ENCODE results near the gene GRWD1. TPM values are rescaled to one million over a fixed set of nuclear protein-coding genes. Genes with fewer than 3 reads are reported as not detected.

Gene GRWD1
- polyA plus RNA-seq, 2 of the 4 experiments (the other 2 are of a cell fraction): 48.1 to 87.0 TPM

GRCh38 chr19:48421548-48421947 lies 24.2 kb upstream of the GRWD1 start:
- ChIA-PET CTCF (interaction anchor here (0.6 to 1.4 kb wide), 4 partner anchors 16 to 187 kb away, joined by 3 to 4 read pairs (median 4); no protein-coding TSS in a partner anchor), POLR2A (interaction anchor here (0.6 kb wide), 1 partner anchor 101 kb away, joined by 3 read pairs; no protein-coding TSS in a partner anchor)
- H3K27ac ChIP-seq: no peak overlapping the region
- 81% methylated on average over 16 of the region's 16 CpGs for WGBS (ENCODE audit: missing lambda C conversion rate)
- H3K9me3 ChIP-seq: no peaks in the 10 kb centered on the region
- no peak for TF ChIP-seq BCL3 (IDR thresholded peaks at IDR 0.05)
- ATAC-seq: no peak
- DNase-seq (ENCODE audit: low read depth in 1 of 2, low spot score in 1 of 2): no peak
- no peak overlapping the region for H3K4me3 ChIP-seq
- no peak overlapping the region for H3K4me2 ChIP-seq
- no peak for FAIRE-seq
- peaks cover 20% of the 10 kb centered on the region for H3K4me1 ChIP-seq

GRCh38 chr19:48424694-48425219 lies 21.0 kb upstream of the GRWD1 start:
- peak; percentile 87 to 92 for DNase-seq (ENCODE audit: low read depth in 1 of 2, low spot score in 1 of 2)
- POLR2A ChIA-PET: interaction anchor here (0.7 kb wide), 1 partner anchor 62 kb away, joined by 9 read pairs; no protein-coding TSS in a partner anchor
- H3K4me3 ChIP-seq: no peak overlapping the region
- H3K4me1 ChIP-seq: peaks cover 20% of the 10 kb centered on the region
- ATAC-seq: peak; percentile 90 to 93
- peak overlapping the region; percentile 65 for H3K4me2 ChIP-seq
- H3K27ac ChIP-seq: peak overlapping the region; percentile 75 to 88
- peak; percentile 51 for FAIRE-seq
- H3K9me3 ChIP-seq: no peaks in the 10 kb centered on the region
- CTCF ChIA-PET: interaction anchor here (0.6 kb wide), 1 partner anchor 184 kb away, joined by 3 read pairs; no protein-coding TSS in a partner anchor
- TF ChIP-seq, protein P1, sequence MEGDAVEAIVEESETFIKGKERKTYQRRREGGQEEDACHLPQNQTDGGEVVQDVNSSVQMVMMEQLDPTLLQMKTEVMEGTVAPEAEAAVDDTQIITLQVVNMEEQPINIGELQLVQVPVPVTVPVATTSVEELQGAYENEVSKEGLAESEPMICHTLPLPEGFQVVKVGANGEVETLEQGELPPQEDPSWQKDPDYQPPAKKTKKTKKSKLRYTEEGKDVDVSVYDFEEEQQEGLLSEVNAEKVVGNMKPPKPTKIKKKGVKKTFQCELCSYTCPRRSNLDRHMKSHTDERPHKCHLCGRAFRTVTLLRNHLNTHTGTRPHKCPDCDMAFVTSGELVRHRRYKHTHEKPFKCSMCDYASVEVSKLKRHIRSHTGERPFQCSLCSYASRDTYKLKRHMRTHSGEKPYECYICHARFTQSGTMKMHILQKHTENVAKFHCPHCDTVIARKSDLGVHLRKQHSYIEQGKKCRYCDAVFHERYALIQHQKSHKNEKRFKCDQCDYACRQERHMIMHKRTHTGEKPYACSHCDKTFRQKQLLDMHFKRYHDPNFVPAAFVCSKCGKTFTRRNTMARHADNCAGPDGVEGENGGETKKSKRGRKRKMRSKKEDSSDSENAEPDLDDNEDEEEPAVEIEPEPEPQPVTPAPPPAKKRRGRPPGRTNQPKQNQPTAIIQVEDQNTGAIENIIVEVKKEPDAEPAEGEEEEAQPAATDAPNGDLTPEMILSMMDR (IDR thresholded peaks at IDR 0.05): no peak
- TF ChIP-seq CHD2 (IDR thresholded peaks at IDR 0.05; ENCODE audit: low read length, partially characterized antibody) (peak; percentile 31), EP300 (IDR thresholded peaks at IDR 0.05) (peak in 1 of 2 experiments; percentile 34; a peak in 1 of 5 replicates), JUNB (IDR thresholded peaks at IDR 0.05) (peak; percentile 37), POLR2A (IDR thresholded peaks at IDR 0.05; ENCODE audit: low read length) (peak; percentile 20; the same call in 1 of the 2 replicates), ZFP36 (IDR thresholded peaks at IDR 0.05; ENCODE audit: borderline replicate concordance, partially characterized antibody) (peak; percentile 41), CEBPB (IDR thresholded peaks at IDR 0.05) (no peak), ESRRA (IDR thresholded peaks at IDR 0.05; ENCODE audit: borderline replicate concordance, low read length) (no peak), MAFK (IDR thresholded peaks at IDR 0.05; ENCODE audit: partially characterized antibody) (peak; percentile 84), RAD21 (conservative IDR thresholded peaks at IDR 0.05 in 1 of 2, IDR thresholded peaks at IDR 0.05 in 1 of 2) (0 out of 5 replicates have a peak, but pooled peaks have one; percentile 8 to 10), JUN (IDR thresholded peaks at IDR 0.05) (peak; percentile 45 to 70; a peak in 2 of 5 replicates), SMC3 (IDR thresholded peaks at IDR 0.05) (0 out of 3 replicates have a peak, but pooled peaks have one; percentile 8), NFE2L2 (conservative IDR thresholded peaks at IDR 0.05; ENCODE audit: low read length) (peak; percentile 78), FOSL2 (IDR thresholded peaks at IDR 0.05) (peak; percentile 89), FOSL2 (CRISPR knock-in tag; IDR thresholded peaks at IDR 0.05) (peak; percentile 95)
- 4% methylated on average over 8 of the region's 8 CpGs for WGBS (ENCODE audit: missing lambda C conversion rate)

- POLR2A ChIA-PET: no interaction called here
- peaks cover 20% of the 10 kb centered on the region for H3K4me1 ChIP-seq
- WGBS (ENCODE audit: missing lambda C conversion rate): 100% methylated on average over 1 of the region's 1 CpG
- no peak overlapping the region for H3K4me2 ChIP-seq
- CTCF ChIA-PET: interaction anchor here (1.0 to 1.1 kb wide), 3 partner anchors 13 to 37 kb away, joined by 3 to 4 read pairs (median 4); partner anchors contain the start of gene KDELR1
- DNase-seq (ENCODE audit: low read depth in 1 of 2, low spot score in 1 of 2) (no peak), ATAC-seq (no peak), FAIRE-seq (no peak)
- no peak overlapping the region for H3K27ac ChIP-seq
- H3K4me3 ChIP-seq: no peak overlapping the region
- H3K9me3 ChIP-seq: peaks cover 9% of the 10 kb centered on the region; the same call in 2 of the 3 replicates
- TF ChIP-seq TFCP2L1 (CRISPR knock-in tag; IDR thresholded peaks at IDR 0.05) (no peak), ZFP36 (IDR thresholded peaks at IDR 0.05; ENCODE audit: borderline replicate concordance, partially characterized antibody) (no peak), KDM5A (IDR thresholded peaks at IDR 0.05) (no peak), NPAS2 (CRISPR knock-in tag; IDR thresholded peaks at IDR 0.05; ENCODE audit: borderline replicate concordance) (no peak), BHLHE40 (IDR thresholded peaks at IDR 0.05; ENCODE audit: low read depth, low read length) (no peak), BCL3 (IDR thresholded peaks at IDR 0.05) (no peak), E2F6 (IDR thresholded peaks at IDR 0.05; ENCODE audit: borderline replicate concordance, low read depth) (no peak), FOSL2 (IDR thresholded peaks at IDR 0.05) (no peak), FOSL2 (CRISPR knock-in tag; IDR thresholded peaks at IDR 0.05) (no peak), MYC (IDR thresholded peaks at IDR 0.05; ENCODE audit: borderline replicate concordance, low read length) (no peak), NFE2L2 (conservative IDR thresholded peaks at IDR 0.05; ENCODE audit: low read length) (no peak), HOXB13 (CRISPR knock-in tag; IDR thresholded peaks at IDR 0.05; ENCODE audit: low read depth) (no peak), ZSCAN20 (CRISPR knock-in tag; IDR thresholded peaks at IDR 0.05) (no peak), CHD4 (IDR thresholded peaks at IDR 0.05; ENCODE audit: borderline replicate concordance) (no peak), HDAC2 (IDR thresholded peaks at IDR 0.05) (no peak), KDM1A (IDR thresholded peaks at IDR 0.05; ENCODE audit: low read depth) (no peak), EHMT2 (IDR thresholded peaks at IDR 0.05; ENCODE audit: low read depth) (no peak)
- TF ChIP-seq, protein P2, sequence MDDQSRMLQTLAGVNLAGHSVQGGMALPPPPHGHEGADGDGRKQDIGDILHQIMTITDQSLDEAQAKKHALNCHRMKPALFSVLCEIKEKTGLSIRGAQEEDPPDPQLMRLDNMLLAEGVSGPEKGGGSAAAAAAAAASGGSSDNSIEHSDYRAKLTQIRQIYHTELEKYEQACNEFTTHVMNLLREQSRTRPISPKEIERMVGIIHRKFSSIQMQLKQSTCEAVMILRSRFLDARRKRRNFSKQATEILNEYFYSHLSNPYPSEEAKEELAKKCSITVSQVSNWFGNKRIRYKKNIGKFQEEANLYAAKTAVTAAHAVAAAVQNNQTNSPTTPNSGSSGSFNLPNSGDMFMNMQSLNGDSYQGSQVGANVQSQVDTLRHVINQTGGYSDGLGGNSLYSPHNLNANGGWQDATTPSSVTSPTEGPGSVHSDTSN (IDR thresholded peaks at IDR 0.05): no peak
These were observed 17.1 kb upstream of the GRWD1 start for GRCh38 chr19:48428670-48429069.
